ENCODE measurements around the gene ZNF544. TPM values are rescaled to one million over a fixed set of nuclear protein-coding genes. Genes with fewer than 3 reads are reported as not detected.

The ZNF544 gene
- total and polyA plus RNA-seq, 9 donors = 16.8 to 39.8 (median 33.0) TPM

GRCh38 chr19:58204566-58204965 is 24.1 kb upstream of the ZNF544 start:
- Histone ChIP-seq H3K4me3 (no peak overlapping the region), H3K27ac (no peak overlapping the region), H3K27me3 (no peaks in the 10 kb centered on the region), H3K36me3 (peaks cover 14% of the 10 kb centered on the region), H3K9me3 (peaks cover 77 to 97% of the 10 kb centered on the region in 2 donors), H3K4me1 (ENCODE audit: insufficient read depth) (no peaks in the 10 kb centered on the region)
- intact Hi-C loops (cut with DNase I) = no loop called here
- DNase-seq = no peak
- no peak for TF ChIP-seq POLR2A (IDR thresholded peaks at IDR 0.05)
- TF ChIP-seq EP300 (IDR thresholded peaks at IDR 0.05) = no peak
- TF ChIP-seq, protein P1, sequence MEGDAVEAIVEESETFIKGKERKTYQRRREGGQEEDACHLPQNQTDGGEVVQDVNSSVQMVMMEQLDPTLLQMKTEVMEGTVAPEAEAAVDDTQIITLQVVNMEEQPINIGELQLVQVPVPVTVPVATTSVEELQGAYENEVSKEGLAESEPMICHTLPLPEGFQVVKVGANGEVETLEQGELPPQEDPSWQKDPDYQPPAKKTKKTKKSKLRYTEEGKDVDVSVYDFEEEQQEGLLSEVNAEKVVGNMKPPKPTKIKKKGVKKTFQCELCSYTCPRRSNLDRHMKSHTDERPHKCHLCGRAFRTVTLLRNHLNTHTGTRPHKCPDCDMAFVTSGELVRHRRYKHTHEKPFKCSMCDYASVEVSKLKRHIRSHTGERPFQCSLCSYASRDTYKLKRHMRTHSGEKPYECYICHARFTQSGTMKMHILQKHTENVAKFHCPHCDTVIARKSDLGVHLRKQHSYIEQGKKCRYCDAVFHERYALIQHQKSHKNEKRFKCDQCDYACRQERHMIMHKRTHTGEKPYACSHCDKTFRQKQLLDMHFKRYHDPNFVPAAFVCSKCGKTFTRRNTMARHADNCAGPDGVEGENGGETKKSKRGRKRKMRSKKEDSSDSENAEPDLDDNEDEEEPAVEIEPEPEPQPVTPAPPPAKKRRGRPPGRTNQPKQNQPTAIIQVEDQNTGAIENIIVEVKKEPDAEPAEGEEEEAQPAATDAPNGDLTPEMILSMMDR (IDR thresholded peaks at IDR 0.05) = no peak
- whole genome bisulfite sequencing, 3 donors = 28 to 39% (median 33%) methylated on average over 15 of the region's 15 CpGs

GRCh38 chr19:58209577-58209976 is 19.1 kb upstream of the ZNF544 start:
- Histone ChIP-seq H3K9me3 (peaks cover 62 to 95% of the 10 kb centered on the region in 2 donors), H3K27ac (no peak overlapping the region), H3K4me3 (no peak overlapping the region), H3K4me1 (ENCODE audit: insufficient read depth) (no peaks in the 10 kb centered on the region), H3K27me3 (no peaks in the 10 kb centered on the region), H3K36me3 (peaks cover 36% of the 10 kb centered on the region)
- intact Hi-C loops (cut with DNase I) = no loop called here
- DNase-seq = no peak
- no peak for TF ChIP-seq EP300 (IDR thresholded peaks at IDR 0.05)
- no peak for TF ChIP-seq POLR2A (IDR thresholded peaks at IDR 0.05)
- TF ChIP-seq, protein P1 (IDR thresholded peaks at IDR 0.05) = no peak
- WGBS, 3 donors = 96 to 100% (median 100%) methylated on average over 8 of the region's 8 CpGs

- Histone ChIP-seq H3K27me3 (no peaks in the 10 kb centered on the region), H3K9me3 (peaks cover 50 to 85% of the 10 kb centered on the region in 2 donors), H3K4me3 (no peak overlapping the region), H3K27ac (no peak overlapping the region), H3K4me1 (ENCODE audit: insufficient read depth) (no peaks in the 10 kb centered on the region), H3K36me3 (peaks cover 26% of the 10 kb centered on the region)
- 95 to 97% (median 96%) methylated on average over 17 of the region's 17 CpGs for WGBS, 3 donors
- no peak for DNase-seq
- TF ChIP-seq POLR2A (IDR thresholded peaks at IDR 0.05) (no peak), EP300 (IDR thresholded peaks at IDR 0.05) (no peak)
- TF ChIP-seq, protein P1 (IDR thresholded peaks at IDR 0.05) = no peak
- intact Hi-C loops (cut with DNase I) = no loop called here
Observed at GRCh38 chr19:58212336-58213074, 16.2 kb upstream of the ZNF544 start.

DNA sequence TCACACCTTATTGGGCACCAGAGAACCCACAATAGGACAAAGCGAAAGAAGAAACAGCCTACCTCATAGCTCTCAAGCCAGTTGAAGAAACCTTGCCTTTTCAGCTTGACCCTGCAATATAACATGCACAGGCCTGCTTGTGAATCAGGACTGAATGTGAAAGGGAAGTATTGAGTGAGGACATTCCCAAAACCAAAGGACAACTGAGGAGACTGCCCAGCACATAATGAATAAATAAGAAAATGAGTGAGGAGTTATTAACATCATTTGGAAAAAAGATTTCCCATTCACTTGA is 15.7 kb upstream of the ZNF544 start:
- no peak overlapping the region for H3K4me3 ChIP-seq
- H3K36me3 ChIP-seq = peaks cover 26% of the 10 kb centered on the region
- TF ChIP-seq, protein P1 (IDR thresholded peaks at IDR 0.05) = no peak
- TF ChIP-seq POLR2A (IDR thresholded peaks at IDR 0.05) (no peak), EP300 (IDR thresholded peaks at IDR 0.05) (no peak)
- no peak overlapping the region for H3K27ac ChIP-seq
- H3K9me3 ChIP-seq = peaks cover 45 to 80% of the 10 kb centered on the region in 2 donors
- H3K4me1 ChIP-seq (ENCODE audit: insufficient read depth) = no peaks in the 10 kb centered on the region
- DNase-seq = no peak
- intact Hi-C loops (cut with DNase I) = no loop called here
- H3K27me3 ChIP-seq = no peaks in the 10 kb centered on the region
- 93 to 100% (median 96%) methylated on average over 1 of the region's 1 CpG for WGBS, 3 donors
